C4-2B (cell line): Measurements from ENCODE around the gene MYCN.

Experiments used
- CTCF ChIP-seq: fragments of 450-650 bp; conservative IDR thresholded peaks from 2 replicates; pipeline ENCODE4 v1.5.1; 2017; ENCODE audit warnings: mild to moderate bottlenecking
- ZFX ChIP-seq: fragments of 450-650 bp; IDR thresholded peaks from 2 replicates; pipeline ENCODE4 v1.6.1; 2017

- TF ChIP-seq CTCF (no peak), ZFX (no peak)
Observed at GRCh38 chr2:15920696-15921095, 19.7 kb upstream of the MYCN start.
